ENCODE data around the gene ASB18. TPM values are rescaled to one million over a fixed set of nuclear protein-coding genes. Genes with fewer than 3 reads are reported as not detected.

Gene ASB18
- total RNA-seq, 1 experiment from 2014 or later: not detected

DNA sequence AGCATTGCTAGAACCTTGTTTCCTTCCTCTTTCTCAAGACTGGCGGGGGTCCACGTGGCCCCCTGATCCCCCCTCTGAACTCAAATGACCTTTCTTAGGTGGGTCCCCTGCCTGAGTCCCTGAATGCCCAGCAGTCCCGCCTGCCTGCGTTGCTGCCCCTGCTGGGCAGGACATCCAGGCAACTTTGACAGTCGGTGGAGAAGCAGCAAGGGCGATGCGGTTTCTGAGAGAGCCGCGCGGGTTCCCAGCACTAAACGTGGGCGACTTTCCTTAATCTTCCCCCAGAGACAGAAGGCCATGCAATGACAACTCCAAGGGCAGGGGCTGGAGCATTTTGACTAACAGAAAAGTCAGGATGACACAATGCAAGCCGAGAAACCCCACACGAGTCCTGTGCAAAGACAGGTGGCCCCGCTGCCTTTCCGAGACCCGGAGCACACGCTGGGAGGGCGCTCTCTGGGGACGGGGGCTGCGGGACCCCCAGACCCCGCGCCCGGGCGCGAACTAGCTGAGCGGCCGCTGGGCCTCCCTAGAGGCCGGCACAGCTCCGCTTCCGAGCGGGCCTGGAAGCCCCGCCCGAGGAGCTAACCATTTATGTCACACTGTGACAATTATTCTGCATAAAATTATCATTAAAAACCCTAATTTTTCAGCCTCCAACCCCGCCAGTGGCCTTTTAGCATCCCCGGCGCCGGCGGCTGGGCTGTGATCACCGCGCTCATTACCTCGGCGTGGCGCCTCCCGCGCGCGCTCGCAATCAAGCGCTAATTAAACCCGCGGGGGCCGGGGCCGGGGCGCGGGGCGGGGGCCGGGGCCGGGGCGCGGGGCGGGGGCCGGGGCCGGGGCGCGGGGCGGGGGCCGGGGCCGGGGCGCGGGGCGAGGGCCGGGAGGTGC lies 27.4 kb downstream of the ASB18 start:
- POLR2A ChIA-PET: interaction anchor here (0.6 kb wide), 1 partner anchor 556 kb away, joined by 3 read pairs; no protein-coding TSS in a partner anchor
- TF ChIP-seq, protein P1, sequence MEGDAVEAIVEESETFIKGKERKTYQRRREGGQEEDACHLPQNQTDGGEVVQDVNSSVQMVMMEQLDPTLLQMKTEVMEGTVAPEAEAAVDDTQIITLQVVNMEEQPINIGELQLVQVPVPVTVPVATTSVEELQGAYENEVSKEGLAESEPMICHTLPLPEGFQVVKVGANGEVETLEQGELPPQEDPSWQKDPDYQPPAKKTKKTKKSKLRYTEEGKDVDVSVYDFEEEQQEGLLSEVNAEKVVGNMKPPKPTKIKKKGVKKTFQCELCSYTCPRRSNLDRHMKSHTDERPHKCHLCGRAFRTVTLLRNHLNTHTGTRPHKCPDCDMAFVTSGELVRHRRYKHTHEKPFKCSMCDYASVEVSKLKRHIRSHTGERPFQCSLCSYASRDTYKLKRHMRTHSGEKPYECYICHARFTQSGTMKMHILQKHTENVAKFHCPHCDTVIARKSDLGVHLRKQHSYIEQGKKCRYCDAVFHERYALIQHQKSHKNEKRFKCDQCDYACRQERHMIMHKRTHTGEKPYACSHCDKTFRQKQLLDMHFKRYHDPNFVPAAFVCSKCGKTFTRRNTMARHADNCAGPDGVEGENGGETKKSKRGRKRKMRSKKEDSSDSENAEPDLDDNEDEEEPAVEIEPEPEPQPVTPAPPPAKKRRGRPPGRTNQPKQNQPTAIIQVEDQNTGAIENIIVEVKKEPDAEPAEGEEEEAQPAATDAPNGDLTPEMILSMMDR (IDR thresholded peaks at IDR 0.05; ENCODE audit: unreplicated experiment): no peak
- intact Hi-C loops (cut with micrococcal nuclease): no loop called here
- H3K27ac Mint-ChIP-seq (ENCODE audit: low read depth, unreplicated experiment): no peak overlapping the region
- CTCF ChIA-PET: no interaction called here
- no peaks in the 10 kb centered on the region for H3K9me3 Mint-ChIP-seq (ENCODE audit: unreplicated experiment)
- peaks cover 42% of the 10 kb centered on the region for H3K27me3 Mint-ChIP-seq (ENCODE audit: insufficient read depth, unreplicated experiment)
- DNase-seq (ENCODE audit: unreplicated experiment): no peak
- no peaks in the 10 kb centered on the region for H3K36me3 Mint-ChIP-seq (ENCODE audit: insufficient read depth, unreplicated experiment)
- no peaks in the 10 kb centered on the region for H3K4me1 Mint-ChIP-seq (ENCODE audit: insufficient read depth, unreplicated experiment)
- no peak overlapping the region for H3K4me3 Mint-ChIP-seq (ENCODE audit: unreplicated experiment)
- BruUV-seq (replicated peaks): no TSS peak

DNA sequence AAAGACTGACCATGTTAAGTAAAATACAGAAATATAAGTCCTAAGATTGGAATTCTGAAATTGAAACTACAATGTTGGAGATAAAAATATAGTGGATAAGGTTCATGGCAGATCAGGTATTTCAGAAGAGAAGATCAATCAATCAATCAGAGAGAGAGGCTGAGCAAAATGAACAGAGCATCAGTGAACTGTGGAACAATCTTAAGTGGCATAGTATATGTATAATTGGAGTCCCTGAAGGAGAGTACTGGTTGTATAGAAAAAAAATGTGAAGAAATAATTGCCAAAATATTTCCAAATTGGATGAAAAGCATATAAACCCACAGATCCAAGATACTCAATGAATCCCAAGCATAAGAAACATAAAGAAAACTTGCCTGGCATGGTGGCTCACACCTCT lies 35.0 kb downstream of the ASB18 start:
- no peaks in the 10 kb centered on the region for H3K27me3 Mint-ChIP-seq (ENCODE audit: insufficient read depth, unreplicated experiment)
- BruUV-seq (replicated peaks): no TSS peak
- no peaks in the 10 kb centered on the region for H3K36me3 Mint-ChIP-seq (ENCODE audit: insufficient read depth, unreplicated experiment)
- intact Hi-C loops (cut with micrococcal nuclease): no loop called here
- TF ChIP-seq, protein P1 (IDR thresholded peaks at IDR 0.05; ENCODE audit: unreplicated experiment): no peak
- H3K4me3 Mint-ChIP-seq (ENCODE audit: unreplicated experiment): no peak overlapping the region
- CTCF ChIA-PET: no interaction called here
- no peaks in the 10 kb centered on the region for H3K4me1 Mint-ChIP-seq (ENCODE audit: insufficient read depth, unreplicated experiment)
- H3K9me3 Mint-ChIP-seq (ENCODE audit: unreplicated experiment): peaks cover 30% of the 10 kb centered on the region
- DNase-seq (ENCODE audit: unreplicated experiment): no peak
- H3K27ac Mint-ChIP-seq (ENCODE audit: low read depth, unreplicated experiment): no peak overlapping the region
- POLR2A ChIA-PET: no interaction called here

DNA sequence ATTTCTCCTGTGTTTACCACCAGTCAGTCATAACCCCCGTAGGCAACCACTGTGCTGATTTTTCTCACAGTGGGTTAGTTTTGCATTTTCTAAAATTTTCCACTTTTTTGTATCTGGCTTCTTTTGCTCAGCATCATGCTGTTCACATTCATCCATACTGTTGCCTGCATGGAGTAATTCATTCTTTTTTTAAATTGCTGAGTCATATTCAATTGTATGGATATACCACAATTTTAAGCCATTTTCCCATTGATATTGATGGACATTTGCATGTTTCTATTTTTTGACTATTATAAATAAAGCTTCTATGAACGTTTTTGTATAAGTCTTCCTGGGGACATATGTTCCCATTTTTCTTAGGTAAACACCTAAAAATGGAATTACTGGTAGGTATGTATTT lies 40.5 kb downstream of the ASB18 start:
- Mint-ChIP-seq H3K9me3 (ENCODE audit: unreplicated experiment) (peaks cover 10% of the 10 kb centered on the region), H3K27me3 (ENCODE audit: insufficient read depth, unreplicated experiment) (peaks cover 10% of the 10 kb centered on the region), H3K4me1 (ENCODE audit: insufficient read depth, unreplicated experiment) (no peaks in the 10 kb centered on the region), H3K27ac (ENCODE audit: low read depth, unreplicated experiment) (no peak overlapping the region), H3K4me3 (ENCODE audit: unreplicated experiment) (no peak overlapping the region), H3K36me3 (ENCODE audit: insufficient read depth, unreplicated experiment) (no peaks in the 10 kb centered on the region)
- intact Hi-C loops (cut with micrococcal nuclease): no loop called here
- DNase-seq (ENCODE audit: unreplicated experiment): no peak
- ChIA-PET POLR2A (no interaction called here), CTCF (no interaction called here)
- BruUV-seq (replicated peaks): no TSS peak
- TF ChIP-seq, protein P1 (IDR thresholded peaks at IDR 0.05; ENCODE audit: unreplicated experiment): no peak

DNA sequence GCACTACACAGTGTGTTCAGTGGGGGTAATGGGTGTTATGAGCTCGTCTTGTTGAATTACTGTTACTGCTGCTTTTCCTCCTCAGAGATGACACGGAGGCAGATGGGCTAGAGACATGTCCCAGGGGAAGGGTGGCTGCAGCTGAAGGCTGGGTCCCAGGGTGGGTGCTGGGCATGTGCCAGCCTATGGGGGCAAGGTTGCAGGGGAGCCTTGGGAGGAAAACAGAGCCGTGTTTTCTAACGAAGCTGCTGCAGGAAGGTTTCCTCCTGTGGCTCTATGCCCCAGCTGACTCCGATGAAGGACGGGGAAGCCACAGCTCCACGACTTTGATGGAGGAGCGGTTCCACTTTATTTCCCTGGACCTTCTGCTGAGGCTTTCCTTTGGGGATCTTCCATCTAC lies 42.4 kb downstream of the ASB18 start:
- TF ChIP-seq, protein P1 (IDR thresholded peaks at IDR 0.05; ENCODE audit: unreplicated experiment): no peak
- ChIA-PET CTCF (interaction anchor here (0.7 kb wide), 1 partner anchor 253 kb away, joined by 3 read pairs; no protein-coding TSS in a partner anchor), POLR2A (no interaction called here)
- no TSS peak for BruUV-seq (replicated peaks)
- Mint-ChIP-seq H3K4me3 (ENCODE audit: unreplicated experiment) (no peak overlapping the region), H3K36me3 (ENCODE audit: insufficient read depth, unreplicated experiment) (no peaks in the 10 kb centered on the region), H3K4me1 (ENCODE audit: insufficient read depth, unreplicated experiment) (no peaks in the 10 kb centered on the region), H3K27ac (ENCODE audit: low read depth, unreplicated experiment) (no peak overlapping the region), H3K9me3 (ENCODE audit: unreplicated experiment) (peaks cover 6% of the 10 kb centered on the region), H3K27me3 (ENCODE audit: insufficient read depth, unreplicated experiment) (peaks cover 17% of the 10 kb centered on the region)
- no peak for DNase-seq (ENCODE audit: unreplicated experiment)
- intact Hi-C loops (cut with micrococcal nuclease): no loop called here

Measured in MCF 10A (cell line).